HG03520 (cell line): ENCODE results near the gene ANKH.
"Not testable (repeated sequence)": the region's sequence is repeated elsewhere in the genome, so short reads cannot be mapped to it uniquely, and the experiment has no call there.

Experiments
- ATAC-seq: cut with Tn5 transposase; IDR thresholded peaks from one replicate; pipeline ENCODE4 v1.9.1; 2021; ENCODE audit warnings: mild to moderate bottlenecking, moderate library complexity; ENCODE audit not compliant: unreplicated experiment

Gene ANKH

GRCh38 chr5:14871214-14872069 is at the start of gene ANKH:
ANKH (minus strand) TSS chr5:14871778; CDS start chr5:14871447, 331 bp downstream.
- ATAC-seq, result peak; percentile 93

GRCh38 chr5:14920121-14920520 is 48.5 kb upstream of the ANKH start:
- no peak for ATAC-seq

- not testable (repeated sequence) for ATAC-seq
Observed at GRCh38 chr5:14919106-14919505, 47.5 kb upstream of the ANKH start.

GRCh38 chr5:14917719-14918118 is 46.1 kb upstream of the ANKH start:
- ATAC-seq, result no peak

- no peak for ATAC-seq
Observed at GRCh38 chr5:14915291-14915952, 43.8 kb upstream of the ANKH start.

- ATAC-seq, result no peak
Observed at GRCh38 chr5:14914623-14915260, 43.2 kb upstream of the ANKH start.

GRCh38 chr5:14914193-14914592 is 42.6 kb upstream of the ANKH start:
- ATAC-seq, result no peak

GRCh38 chr5:14913096-14913495 is 41.5 kb upstream of the ANKH start:
- no peak for ATAC-seq

GRCh38 chr5:14912206-14912605 is 40.6 kb upstream of the ANKH start:
- no peak for ATAC-seq

GRCh38 chr5:14909369-14909768 is 37.8 kb upstream of the ANKH start:
- ATAC-seq, result no peak

GRCh38 chr5:14908172-14908571 is 36.6 kb upstream of the ANKH start:
- no peak for ATAC-seq

- ATAC-seq, result no peak
Observed at GRCh38 chr5:14906628-14907027, 35.0 kb upstream of the ANKH start.

GRCh38 chr5:14902826-14903560 is 31.4 kb upstream of the ANKH start:
- ATAC-seq, result no peak

GRCh38 chr5:14901462-14902051 is 30.0 kb upstream of the ANKH start:
- no peak for ATAC-seq

- ATAC-seq, result no peak
Observed at GRCh38 chr5:14900693-14901461, 29.3 kb upstream of the ANKH start.

- ATAC-seq, result no peak
Observed at GRCh38 chr5:14896131-14896530, 24.6 kb upstream of the ANKH start.

GRCh38 chr5:14895301-14895700 is 23.7 kb upstream of the ANKH start:
- ATAC-seq, result no peak

- ATAC-seq, result no peak
Observed at GRCh38 chr5:14894748-14895147, 23.2 kb upstream of the ANKH start.

GRCh38 chr5:14893381-14893780 is 21.8 kb upstream of the ANKH start:
- no peak for ATAC-seq

GRCh38 chr5:14890846-14891245 is 19.3 kb upstream of the ANKH start:
- ATAC-seq, result no peak
